Right cardiac atrium (tissue), 5 donors: Measurements from ENCODE around the gene ABCA7. TPM values are rescaled to one million over a fixed set of nuclear protein-coding genes. Genes with fewer than 3 reads are reported as not detected.
A peak's percentile ranks its signal among the peaks of the same experiment; 100 is the strongest.

Experiments
- ATAC-seq, 2 donors: fragments of 200-7000 bp; cut with Tn5 transposase; one replicate each; pipeline versions ENCODE4 v1.8.0 to v1.9.1; 2020; ENCODE audit warnings: moderate library complexity in 2 of 2, mild to moderate bottlenecking in 1 of 2
- DNase-seq, 3 donors: peaks; one replicate each; pipeline ENCODE4 v3.0.0-alpha.2; 2020
- H3K27ac ChIP-seq: one replicate; pipeline ENCODE4 v1.5.1; 2013; ENCODE audit warnings: mild to moderate bottlenecking, low read length, control low read depth, moderate library complexity
- H3K27me3 ChIP-seq: one replicate; pipeline ENCODE4 v1.6.1; 2013; ENCODE audit not compliant: control insufficient read depth, insufficient read depth
- H3K4me1 ChIP-seq: one replicate; pipeline ENCODE4 v1.6.1; 2013; ENCODE audit warnings: low read length; ENCODE audit not compliant: control insufficient read depth, insufficient read depth
- H3K4me3 ChIP-seq: one replicate; pipeline ENCODE4 v1.5.1; 2013; ENCODE audit warnings: low read length, control low read depth
- H3K9me3 ChIP-seq: one replicate; pipeline ENCODE4 v1.6.1; 2013; ENCODE audit warnings: low read length; ENCODE audit not compliant: control insufficient read depth
- WGBS: extraction: QIAGEN DNeasy Blood & Tissue Kit; methylation state at CpG from one replicate; pipeline ENCODE4 v1.1.7; 2013; 5-methylcytosine and 5-hydroxymethylcytosine counted together
- intact Hi-C, 4 donors: fragments of 100-400 bp; cut with DNase I; formaldehyde crosslinking; loops; one replicate each; pipeline versions ENCODE4 v1.11.0 to v1.14.0; 2022 to 2023
- polyA plus RNA-seq: library from polyadenylated mRNA; stranded (reverse); fragments of 200-250 nt; gene quantifications from one replicate; pipeline ENCODE4 v1.2.3, GENCODE V29; 2013
- total RNA-seq, 4 donors: library from RNA; stranded (reverse); fragmentation: NEBNext Ultra II Directional; extraction: Animal tissue kit (Norgen Biotek cat#: 25700); gene quantifications; one replicate each; pipeline ENCODE4 v1.2.1, GENCODE V29; 2021
- donor health status: healthy with polysubstance abuse.
- donor health status: DM: no; HTN: yes; CAD: no.
- donor health status: DM: no; HTN: no; CAD: no.
- donor health status: DM: no; HTN: yes; CAD: no; lungs with severe emphysema.
- donor health status: DM: yes; HTN: yes; CAD: no.

The ABCA7 gene
- total and polyA plus RNA-seq, 5 donors: 7.3 to 10.4 (median 9.1) TPM

- WGBS: 92% methylated on average over 37 of the region's 37 CpGs
- Histone ChIP-seq H3K4me1 (no peaks in the 10 kb centered on the region), H3K27ac (no peak overlapping the region), H3K27me3 (no peaks in the 10 kb centered on the region), H3K9me3 (no peaks in the 10 kb centered on the region), H3K4me3 (no peak overlapping the region)
- ATAC-seq: no peak
- intact Hi-C loops: no loop called here
- DNase-seq: peak in 2 of 3 donors; percentile 56 to 61
Observed at GRCh38 chr19:1063030-1063908, 23.4 kb downstream of the ABCA7 start.

- DNase-seq (peak in 1 of 3 donors; percentile 55), ATAC-seq (no peak)
- Histone ChIP-seq H3K4me3 (no peak overlapping the region), H3K27ac (no peak overlapping the region), H3K27me3 (no peaks in the 10 kb centered on the region), H3K4me1 (no peaks in the 10 kb centered on the region), H3K9me3 (no peaks in the 10 kb centered on the region)
- 83% methylated on average over 37 of the region's 37 CpGs for WGBS
- intact Hi-C loops: no loop called here
Observed at GRCh38 chr19:1063909-1064660, 24.2 kb downstream of the ABCA7 start.

- Histone ChIP-seq H3K4me3 (no peak overlapping the region), H3K4me1 (no peaks in the 10 kb centered on the region), H3K9me3 (no peaks in the 10 kb centered on the region), H3K27me3 (no peaks in the 10 kb centered on the region), H3K27ac (no peak overlapping the region)
- WGBS: 11% methylated on average over 60 of the region's 60 CpGs
- DNase-seq (peak; percentile 72 to 91 (median 88)), ATAC-seq (peak; percentile 64 to 70)
- intact Hi-C loops: no loop called here
Observed at GRCh38 chr19:1064661-1065605, 25.0 kb downstream of the ABCA7 start.

GRCh38 chr19:1065606-1066109, 25.8 kb downstream of the ABCA7 start:
- WGBS: 62% methylated on average over 17 of the region's 17 CpGs
- intact Hi-C loops: no loop called here
- Histone ChIP-seq H3K9me3 (no peaks in the 10 kb centered on the region), H3K27ac (no peak overlapping the region), H3K27me3 (no peaks in the 10 kb centered on the region), H3K4me3 (no peak overlapping the region), H3K4me1 (no peaks in the 10 kb centered on the region)
- DNase-seq (peak in 1 of 3 donors; percentile 53), ATAC-seq (no peak)

GRCh38 chr19:1066251-1066747, 26.4 kb downstream of the ABCA7 start:
- intact Hi-C loops: no loop called here
- Histone ChIP-seq H3K27ac (no peak overlapping the region), H3K27me3 (no peaks in the 10 kb centered on the region), H3K9me3 (no peaks in the 10 kb centered on the region), H3K4me3 (no peak overlapping the region), H3K4me1 (no peaks in the 10 kb centered on the region)
- DNase-seq (peak in 2 of 3 donors; percentile 55 to 60), ATAC-seq (no peak)
- WGBS: 27% methylated on average over 17 of the region's 17 CpGs

- Histone ChIP-seq H3K27ac (no peak within 1 kb of the TSS), H3K27me3 (no peaks in the 10 kb centered on the region), H3K4me1 (no peaks in the 10 kb centered on the region), H3K9me3 (no peaks in the 10 kb centered on the region), H3K4me3 (peak within 1 kb of the TSS; percentile 48)
- 4% methylated on average over 61 of the region's 61 CpGs for WGBS
- DNase-seq (peak; percentile 42 to 84 (median 83)), ATAC-seq (peak; percentile 1 to 8)
- intact Hi-C loops: no loop called here
Observed at GRCh38 chr19:1066748-1067340, 26.9 kb downstream of the ABCA7 start, which contains the start of gene ARHGAP45. Gene ARHGAP45, plus strand, starts transcription at chr19:1067167. Its CDS starts 239 bp downstream, at chr19:1067406.

- 5% methylated on average over 38 of the region's 38 CpGs for WGBS
- H3K4me3 ChIP-seq: peak overlapping the region; percentile 48
- ATAC-seq (peak in 1 of 2 donors; percentile 3), DNase-seq (peak; percentile 12 to 64 (median 61))
- H3K9me3 ChIP-seq: no peaks in the 10 kb centered on the region
- H3K4me1 ChIP-seq: no peaks in the 10 kb centered on the region
- H3K27ac ChIP-seq: no peak overlapping the region
- intact Hi-C loops: no loop called here
- no peaks in the 10 kb centered on the region for H3K27me3 ChIP-seq
Observed at GRCh38 chr19:1067341-1067957, 27.5 kb downstream of the ABCA7 start.

GRCh38 chr19:1068009-1069001, 28.4 kb downstream of the ABCA7 start:
- 67% methylated on average over 45 of the region's 45 CpGs for WGBS
- H3K4me3 ChIP-seq: peak overlapping the region; percentile 48
- DNase-seq (peak; percentile 51 to 84 (median 83)), ATAC-seq (peak in 1 of 2 donors; percentile 6)
- intact Hi-C loops: no loop called here
- H3K27me3 ChIP-seq: no peaks in the 10 kb centered on the region
- no peak overlapping the region for H3K27ac ChIP-seq
- H3K9me3 ChIP-seq: no peaks in the 10 kb centered on the region
- no peaks in the 10 kb centered on the region for H3K4me1 ChIP-seq
